DOHH2 (cell line): ENCODE measurements around the gene CDK5R1.

Experiments used
- H3F3A ChIP-seq: fragments of 200-600 bp; sonication (generic), shearing (Covaris generic); 2 replicates; pipeline ENCODE4 v1.6.0; 2016; ENCODE audit warnings: antibody characterized with exemption, mild to moderate bottlenecking; ENCODE audit not compliant: control insufficient read depth, insufficient read depth
- H3K27ac ChIP-seq: fragments of 200-600 bp; sonication (generic); 2 replicates; pipeline ENCODE4 v1.5.1; 2014; ENCODE audit warnings: low read depth, mild to moderate bottlenecking, low read length, moderate library complexity
- H3K27me3 ChIP-seq: fragments of 200-600 bp; sonication (generic); 2 replicates; pipeline ENCODE4 v1.6.1; 2014; ENCODE audit warnings: mild to moderate bottlenecking, low read length, mixed read lengths; ENCODE audit not compliant: control insufficient read depth
- H3K36me3 ChIP-seq: fragments of 200-600 bp; sonication (generic); 2 replicates; pipeline ENCODE4 v1.6.1; 2014; ENCODE audit warnings: mild to moderate bottlenecking, low read length, moderate library complexity, mixed read lengths; ENCODE audit not compliant: control insufficient read depth
- H3K4me1 ChIP-seq: fragments of 200-600 bp; sonication (generic); 2 replicates; pipeline ENCODE4 v1.6.1; 2014; ENCODE audit warnings: mild to moderate bottlenecking, low read length, mixed read lengths; ENCODE audit not compliant: control insufficient read depth
- H3K4me2 ChIP-seq: fragments of 200-600 bp; sonication (generic); 2 replicates; pipeline ENCODE4 v1.6.0; 2014; ENCODE audit warnings: mild to moderate bottlenecking, low read length, moderate library complexity
- H3K4me3 ChIP-seq: fragments of 200-600 bp; sonication (generic); 2 replicates; pipeline ENCODE4 v1.5.1; 2014; ENCODE audit warnings: mild to moderate bottlenecking, low read length, mixed read lengths
- H3K79me2 ChIP-seq: fragments of 200-600 bp; sonication (generic); 2 replicates; pipeline ENCODE4 v1.6.1; 2014; ENCODE audit warnings: mild to moderate bottlenecking, low read length, mixed read lengths; ENCODE audit not compliant: control insufficient read depth
- H3K9me2 ChIP-seq: fragments of 200-600 bp; sonication (generic); replicated peaks from 2 replicates; pipeline ENCODE4 v1.6.1; 2014; ENCODE audit warnings: mild to moderate bottlenecking, low read length, mixed read lengths; ENCODE audit not compliant: control insufficient read depth
- H3K9me3 ChIP-seq: fragments of 200-600 bp; sonication (generic); 2 replicates; pipeline ENCODE4 v1.6.1; 2014; ENCODE audit warnings: antibody characterized with exemption, low read length, mixed read lengths; ENCODE audit not compliant: control insufficient read depth, insufficient read depth
- H4K20me1 ChIP-seq: fragments of 200-600 bp; sonication (generic); 2 replicates; pipeline ENCODE4 v1.6.0; 2014; ENCODE audit warnings: low read depth, mild to moderate bottlenecking, antibody characterized with exemption, low read length, moderate library complexity; ENCODE audit not compliant: control insufficient read depth, insufficient read depth
- CTCF ChIP-seq: fragments of 200-600 bp; sonication (generic); IDR thresholded peaks from one replicate; pipeline ENCODE4 v1.5.1; 2014; ENCODE audit warnings: antibody characterized with exemption, mild to moderate bottlenecking, low read depth, low read length; ENCODE audit not compliant: poor library complexity, severe bottlenecking
- EZH2phosphoT487 ChIP-seq: fragments of 200-600 bp; sonication (generic); IDR thresholded peaks from 2 replicates; pipeline ENCODE4 v1.6.1; 2017; ENCODE audit warnings: borderline replicate concordance, mild to moderate bottlenecking, antibody characterized with exemption, low read length, moderate library complexity, mixed read lengths

CDK5R1 gene

DNA sequence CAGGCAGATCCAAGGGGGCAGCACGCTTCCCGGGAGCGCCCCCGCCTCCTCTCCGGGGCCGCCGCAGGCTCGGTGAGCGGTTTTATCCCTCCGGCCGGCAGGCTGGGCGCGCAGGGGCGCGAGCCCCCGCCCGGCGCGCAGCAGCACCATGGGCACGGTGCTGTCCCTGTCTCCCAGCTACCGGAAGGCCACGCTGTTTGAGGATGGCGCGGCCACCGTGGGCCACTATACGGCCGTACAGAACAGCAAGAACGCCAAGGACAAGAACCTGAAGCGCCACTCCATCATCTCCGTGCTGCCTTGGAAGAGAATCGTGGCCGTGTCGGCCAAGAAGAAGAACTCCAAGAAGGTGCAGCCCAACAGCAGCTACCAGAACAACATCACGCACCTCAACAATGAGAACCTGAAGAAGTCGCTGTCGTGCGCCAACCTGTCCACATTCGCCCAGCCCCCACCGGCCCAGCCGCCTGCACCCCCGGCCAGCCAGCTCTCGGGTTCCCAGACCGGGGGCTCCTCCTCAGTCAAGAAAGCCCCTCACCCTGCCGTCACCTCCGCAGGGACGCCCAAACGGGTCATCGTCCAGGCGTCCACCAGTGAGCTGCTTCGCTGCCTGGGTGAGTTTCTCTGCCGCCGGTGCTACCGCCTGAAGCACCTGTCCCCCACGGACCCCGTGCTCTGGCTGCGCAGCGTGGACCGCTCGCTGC lies 832 bp downstream of the CDK5R1 start:
- Histone ChIP-seq H3K4me2 (peak overlapping the region; percentile 59), H3K4me3 (peak overlapping the region; percentile 60), H3K27ac (no peak overlapping the region), H3K36me3 (peaks cover 4% of the 10 kb centered on the region), H3K9me2 (no peaks in the 10 kb centered on the region), H3K4me1 (peaks cover 22% of the 10 kb centered on the region), H3K79me2 (no peaks in the 10 kb centered on the region), H3K9me3 (no peaks in the 10 kb centered on the region), H3F3A (peaks cover 20% of the 10 kb centered on the region), H3K27me3 (no peaks in the 10 kb centered on the region), H4K20me1 (no peaks in the 10 kb centered on the region)
- no peak for TF ChIP-seq EZH2phosphoT487
- no peak for TF ChIP-seq CTCF

DNA sequence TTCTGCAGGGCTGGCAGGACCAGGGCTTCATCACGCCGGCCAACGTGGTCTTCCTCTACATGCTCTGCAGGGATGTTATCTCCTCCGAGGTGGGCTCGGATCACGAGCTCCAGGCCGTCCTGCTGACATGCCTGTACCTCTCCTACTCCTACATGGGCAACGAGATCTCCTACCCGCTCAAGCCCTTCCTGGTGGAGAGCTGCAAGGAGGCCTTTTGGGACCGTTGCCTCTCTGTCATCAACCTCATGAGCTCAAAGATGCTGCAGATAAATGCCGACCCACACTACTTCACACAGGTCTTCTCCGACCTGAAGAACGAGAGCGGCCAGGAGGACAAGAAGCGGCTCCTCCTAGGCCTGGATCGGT lies 1.4 kb downstream of the CDK5R1 start:
- TF ChIP-seq EZH2phosphoT487 (no peak), CTCF (no peak)
- Histone ChIP-seq H3K4me2 (no peak overlapping the region), H3K79me2 (no peaks in the 10 kb centered on the region), H3F3A (peaks cover 15% of the 10 kb centered on the region), H3K36me3 (no peaks in the 10 kb centered on the region), H3K9me2 (no peaks in the 10 kb centered on the region), H3K9me3 (no peaks in the 10 kb centered on the region), H3K4me1 (peaks cover 24% of the 10 kb centered on the region), H3K27me3 (no peaks in the 10 kb centered on the region), H3K27ac (no peak overlapping the region), H4K20me1 (no peaks in the 10 kb centered on the region), H3K4me3 (no peak overlapping the region)

DNA sequence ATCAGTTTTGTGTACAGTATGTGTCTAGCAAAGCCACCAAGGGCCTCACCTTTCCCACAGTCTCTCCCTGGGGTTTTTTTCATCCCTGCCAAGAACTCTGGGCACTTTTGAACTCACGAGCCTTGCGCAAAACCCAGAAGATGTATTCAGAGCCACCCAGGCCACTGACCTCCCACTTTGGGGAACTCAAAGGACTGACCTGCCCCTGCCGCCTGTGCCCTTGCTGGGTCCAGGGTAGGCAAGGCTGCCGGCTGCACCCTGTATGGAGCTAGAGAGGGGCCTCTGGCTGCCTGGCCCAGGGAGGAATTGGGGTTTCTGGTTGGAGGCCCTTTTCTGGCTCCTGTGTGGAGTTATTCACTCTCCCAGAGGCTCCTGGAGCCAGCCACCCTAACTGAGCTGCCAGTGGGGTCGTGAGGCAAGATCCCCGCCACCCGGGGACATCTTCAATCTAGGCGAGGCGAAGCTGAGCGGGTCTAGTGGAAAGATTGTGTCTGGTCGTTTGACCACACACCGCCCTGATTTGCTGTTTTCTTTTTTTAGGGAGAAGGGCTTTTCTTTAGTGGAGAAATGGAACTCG lies 1.9 kb downstream of the CDK5R1 start:
- Histone ChIP-seq H3K4me3 (no peak overlapping the region), H3F3A (peaks cover 13% of the 10 kb centered on the region; the same call in 1 of the 2 replicates), H4K20me1 (no peaks in the 10 kb centered on the region), H3K9me3 (no peaks in the 10 kb centered on the region), H3K36me3 (no peaks in the 10 kb centered on the region), H3K79me2 (no peaks in the 10 kb centered on the region), H3K4me2 (no peak overlapping the region), H3K4me1 (peaks cover 26% of the 10 kb centered on the region), H3K9me2 (no peaks in the 10 kb centered on the region), H3K27ac (no peak overlapping the region), H3K27me3 (no peaks in the 10 kb centered on the region)
- TF ChIP-seq EZH2phosphoT487, result no peak
